WTC11 (cell line): ENCODE data around the gene PUSL1. TPM values are rescaled to one million over a fixed set of nuclear protein-coding genes. Genes with fewer than 3 reads are reported as not detected.

Source experiments
- ATAC-seq: fragments of 200-7000 bp; cut with Tn5 transposase; 2 replicates; pipeline ENCODE4 v1.10.0; 2021; ENCODE audit warnings: mild to moderate bottlenecking, moderate library complexity
- CTCF ChIA-PET: fragments of 300-600 bp; sonication (Branson Sonifier 250); formaldehyde crosslinking; loops from one replicate; lab custom pipeline; 2021; ENCODE audit warnings: antibody characterized with exemption; lab: Charles Lee
- POLR2A ChIA-PET: fragments of 350-600 bp; sonication (Branson Sonifier 250); formaldehyde crosslinking; loops from one replicate; lab custom pipeline; 2021; ENCODE audit warnings: antibody characterized with exemption; lab: Charles Lee
- DNase-seq: peaks from one replicate; pipeline ENCODE4 v3.0.0; 2021; ENCODE audit warnings: low spot score
- H3K27ac Mint-ChIP-seq: 2 replicates; pipeline ENCODE4 v1.8.0; 2021; ENCODE audit warnings: mixed read lengths
- H3K27me3 Mint-ChIP-seq: 2 replicates; pipeline ENCODE4 v1.8.0; 2021; ENCODE audit warnings: low read depth, mild to moderate bottlenecking, moderate library complexity, mixed read lengths
- H3K36me3 Mint-ChIP-seq: 2 replicates; pipeline ENCODE4 v1.8.0; 2021; ENCODE audit warnings: mixed read lengths
- H3K4me1 Mint-ChIP-seq: 2 replicates; pipeline ENCODE4 v1.8.0; 2022; ENCODE audit warnings: mixed read lengths
- H3K4me3 Mint-ChIP-seq: 2 replicates; pipeline ENCODE4 v1.8.0; 2021; ENCODE audit warnings: mild to moderate bottlenecking, moderate library complexity, mixed read lengths
- H3K9me3 Mint-ChIP-seq: 2 replicates; pipeline ENCODE4 v1.8.0; 2021; ENCODE audit warnings: mixed read lengths
- CREB1 ChIP-seq: sonication (generic); formaldehyde crosslinking; IDR thresholded peaks from 2 replicates; pipeline ENCODE4 v1.8.0; 2023; ENCODE audit warnings: mild to moderate bottlenecking, missing genetic modification reagents
- CREM ChIP-seq: sonication (generic); formaldehyde crosslinking; IDR thresholded peaks from 2 replicates; pipeline ENCODE4 v1.8.1; 2022; ENCODE audit warnings: mild to moderate bottlenecking, missing genetic modification reagents, moderate library complexity
- FOXK1 ChIP-seq: sonication (generic); formaldehyde crosslinking; IDR thresholded peaks from 2 replicates; pipeline ENCODE4 v1.8.0; 2022; ENCODE audit warnings: mild to moderate bottlenecking, moderate library complexity, missing genetic modification reagents
- GRHL2 ChIP-seq: fragments of 250-450 bp; sonication (Bioruptor Pico); IDR thresholded peaks from 2 replicates; pipeline ENCODE4 v1.8.0; 2022; ENCODE audit warnings: mild to moderate bottlenecking, moderate library complexity; ENCODE audit not compliant: insufficient replicate concordance, severe bottlenecking
- KAT7 ChIP-seq: sonication (generic); formaldehyde crosslinking; IDR thresholded peaks from 2 replicates; pipeline ENCODE4 v1.8.1; 2023; ENCODE audit warnings: missing genetic modification reagents, mild to moderate bottlenecking, borderline replicate concordance
- MYBL2 ChIP-seq: sonication (generic); formaldehyde crosslinking; IDR thresholded peaks from 2 replicates; pipeline ENCODE4 v1.8.1; 2023; ENCODE audit warnings: mild to moderate bottlenecking, moderate library complexity, missing genetic modification reagents
- NFE2L1 ChIP-seq: sonication (generic); formaldehyde crosslinking; IDR thresholded peaks from 2 replicates; pipeline ENCODE4 v1.8.1; 2023; ENCODE audit warnings: missing genetic modification reagents
- PREB ChIP-seq: sonication (generic); formaldehyde crosslinking; IDR thresholded peaks from 2 replicates; pipeline ENCODE4 v1.8.1; 2022; ENCODE audit warnings: mild to moderate bottlenecking, missing genetic modification reagents, moderate library complexity, borderline replicate concordance
- PRRX2 ChIP-seq: fragments of 250-450 bp; sonication (Bioruptor Pico); IDR thresholded peaks from 2 replicates; pipeline ENCODE4 v1.8.0; 2021; ENCODE audit warnings: mild to moderate bottlenecking
- SMAD3 ChIP-seq: sonication (generic); formaldehyde crosslinking; IDR thresholded peaks from 2 replicates; pipeline ENCODE4 v1.8.0; 2022; ENCODE audit warnings: missing genetic modification reagents, mild to moderate bottlenecking, borderline replicate concordance
- TEAD4 ChIP-seq: sonication (generic); formaldehyde crosslinking; IDR thresholded peaks from 2 replicates; pipeline ENCODE4 v1.8.0; 2022; ENCODE audit warnings: mild to moderate bottlenecking, missing genetic modification reagents
- ZNF121 ChIP-seq: sonication (generic); formaldehyde crosslinking; IDR thresholded peaks from 2 replicates; pipeline ENCODE4 v1.8.0; 2023; ENCODE audit warnings: missing genetic modification reagents
- ZNF219 ChIP-seq: sonication (generic); formaldehyde crosslinking; IDR thresholded peaks from 2 replicates; pipeline ENCODE4 v1.8.0; 2023; ENCODE audit warnings: missing genetic modification reagents, mild to moderate bottlenecking, borderline replicate concordance
- ZNF317 ChIP-seq: sonication (generic); formaldehyde crosslinking; IDR thresholded peaks from 2 replicates; pipeline ENCODE4 v1.8.1; 2023; ENCODE audit warnings: low read depth, mild to moderate bottlenecking, moderate library complexity, missing genetic modification reagents, borderline replicate concordance
- ZNF512 ChIP-seq: sonication (generic); formaldehyde crosslinking; IDR thresholded peaks from 2 replicates; pipeline ENCODE4 v1.8.1; 2022; ENCODE audit warnings: missing genetic modification reagents, borderline replicate concordance
- ZNF671 ChIP-seq: fragments of 250-450 bp; sonication (Bioruptor Pico); IDR thresholded peaks from 2 replicates; pipeline ENCODE4 v1.8.0; 2021; ENCODE audit warnings: mild to moderate bottlenecking
- total RNA-seq: library from RNA; stranded (reverse); gene quantifications from 3 replicates; pipeline ENCODE4 v1.2.3, GENCODE V29; 2021
- TF ChIP-seq, protein P1 (sequence below): fragments of 250-450 bp; sonication (Bioruptor Pico); IDR thresholded peaks from 2 replicates; pipeline ENCODE4 v1.9.0; 2021; ENCODE audit warnings: moderate library complexity, mild to moderate bottlenecking, inconsistent platforms, borderline replicate concordance
- TF ChIP-seq, protein P2 (sequence below): sonication (generic); formaldehyde crosslinking; IDR thresholded peaks from 2 replicates; pipeline ENCODE4 v1.8.1; 2023; ENCODE audit warnings: mild to moderate bottlenecking, missing genetic modification reagents
- TF ChIP-seq, protein P3 (sequence below): fragments of 250-450 bp; sonication (Bioruptor Pico); conservative IDR thresholded peaks from 2 replicates; pipeline ENCODE4 v1.9.0; 2021; ENCODE audit warnings: mild to moderate bottlenecking

The PUSL1 gene
- total RNA-seq, 1 experiment from 2014 or later: 51.5 TPM

DNA sequence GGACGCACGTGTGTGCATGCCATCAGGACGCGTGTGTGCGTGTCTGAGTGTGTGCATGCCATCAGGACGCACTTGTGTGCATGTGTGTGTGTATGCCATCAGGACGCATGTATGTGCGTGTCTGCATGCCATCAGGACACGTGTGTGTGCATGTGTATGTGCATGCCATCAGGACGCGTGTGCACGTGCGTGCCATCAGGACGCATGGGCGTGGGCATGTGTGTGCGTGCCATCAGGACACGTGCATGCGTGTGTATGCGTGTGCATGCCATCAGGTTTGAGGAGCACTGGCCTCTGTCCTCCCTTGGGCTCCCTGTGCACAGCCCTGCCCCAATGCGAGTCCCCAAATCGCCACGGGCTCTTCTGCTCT, 49.3 kb upstream of the PUSL1 start:
- DNase-seq: no peak
- Mint-ChIP-seq H3K4me3 (no peak overlapping the region), H3K36me3 (peaks cover 58% of the 10 kb centered on the region), H3K9me3 (no peaks in the 10 kb centered on the region), H3K4me1 (peaks cover 15% of the 10 kb centered on the region), H3K27me3 (no peaks in the 10 kb centered on the region), H3K27ac (peak overlapping the region; percentile 70; the same call in 1 of the 2 replicates)
- ChIA-PET POLR2A (no interaction called here), CTCF (no interaction called here)
- TF ChIP-seq ZNF219 (CRISPR knock-in tag) (no peak), ZNF121 (CRISPR knock-in tag) (0 out of 2 replicates have a peak, but pooled peaks have one; percentile 0)
- ATAC-seq: no peak

DNA sequence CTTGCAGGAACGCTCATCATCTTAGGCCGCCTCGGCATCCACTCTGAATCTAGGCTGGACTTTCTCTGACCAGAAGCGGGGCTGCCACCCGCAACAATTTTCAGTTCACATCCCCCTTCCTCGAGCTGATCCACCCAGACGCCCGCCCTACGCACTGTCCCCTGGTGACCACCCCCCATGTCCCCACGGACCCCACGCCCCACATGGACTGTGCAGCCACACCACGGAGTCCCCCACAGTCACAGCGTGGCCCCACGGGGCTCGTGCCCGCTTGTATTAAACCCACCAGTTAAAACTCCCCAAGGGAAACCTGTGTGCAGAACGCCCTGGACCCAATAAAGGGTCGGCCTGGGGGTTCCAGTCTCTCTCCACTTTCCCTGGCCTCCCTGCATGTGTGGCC, 48.9 kb upstream of the PUSL1 start:
- H3K27ac Mint-ChIP-seq: peak overlapping the region; percentile 81
- DNase-seq: no peak
- no peak for ATAC-seq
- H3K4me1 Mint-ChIP-seq: peaks cover 15% of the 10 kb centered on the region
- H3K4me3 Mint-ChIP-seq: no peak overlapping the region
- TF ChIP-seq NFE2L1 (CRISPR knock-in tag) (no peak), MYBL2 (no peak), TEAD4 (CRISPR knock-in tag) (no peak), CREM (CRISPR knock-in tag) (no peak), ZNF512 (CRISPR knock-in tag) (no peak), ZNF219 (CRISPR knock-in tag) (no peak), SMAD3 (CRISPR knock-in tag) (no peak), FOXK1 (CRISPR knock-in tag) (no peak), ZNF671 (CRISPR knock-in tag) (no peak), GRHL2 (CRISPR knock-in tag) (no peak), CREB1 (no peak), PRRX2 (CRISPR knock-in tag) (no peak), ZNF317 (no peak), KAT7 (CRISPR knock-in tag) (no peak), PREB (CRISPR knock-in tag) (no peak)
- TF ChIP-seq, protein P1, sequence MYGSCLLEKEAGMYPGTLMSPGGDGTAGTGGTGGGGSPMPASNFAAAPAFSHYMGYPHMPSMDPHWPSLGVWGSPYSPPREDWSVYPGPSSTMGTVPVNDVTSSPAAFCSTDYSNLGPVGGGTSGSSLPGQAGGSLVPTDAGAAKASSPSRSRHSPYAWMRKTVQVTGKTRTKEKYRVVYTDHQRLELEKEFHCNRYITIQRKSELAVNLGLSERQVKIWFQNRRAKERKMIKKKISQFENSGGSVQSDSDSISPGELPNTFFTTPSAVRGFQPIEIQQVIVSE: no peak
- TF ChIP-seq, protein P2, sequence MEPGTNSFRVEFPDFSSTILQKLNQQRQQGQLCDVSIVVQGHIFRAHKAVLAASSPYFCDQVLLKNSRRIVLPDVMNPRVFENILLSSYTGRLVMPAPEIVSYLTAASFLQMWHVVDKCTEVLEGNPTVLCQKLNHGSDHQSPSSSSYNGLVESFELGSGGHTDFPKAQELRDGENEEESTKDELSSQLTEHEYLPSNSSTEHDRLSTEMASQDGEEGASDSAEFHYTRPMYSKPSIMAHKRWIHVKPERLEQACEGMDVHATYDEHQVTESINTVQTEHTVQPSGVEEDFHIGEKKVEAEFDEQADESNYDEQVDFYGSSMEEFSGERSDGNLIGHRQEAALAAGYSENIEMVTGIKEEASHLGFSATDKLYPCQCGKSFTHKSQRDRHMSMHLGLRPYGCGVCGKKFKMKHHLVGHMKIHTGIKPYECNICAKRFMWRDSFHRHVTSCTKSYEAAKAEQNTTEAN (CRISPR knock-in tag): no peak
- TF ChIP-seq, protein P3, sequence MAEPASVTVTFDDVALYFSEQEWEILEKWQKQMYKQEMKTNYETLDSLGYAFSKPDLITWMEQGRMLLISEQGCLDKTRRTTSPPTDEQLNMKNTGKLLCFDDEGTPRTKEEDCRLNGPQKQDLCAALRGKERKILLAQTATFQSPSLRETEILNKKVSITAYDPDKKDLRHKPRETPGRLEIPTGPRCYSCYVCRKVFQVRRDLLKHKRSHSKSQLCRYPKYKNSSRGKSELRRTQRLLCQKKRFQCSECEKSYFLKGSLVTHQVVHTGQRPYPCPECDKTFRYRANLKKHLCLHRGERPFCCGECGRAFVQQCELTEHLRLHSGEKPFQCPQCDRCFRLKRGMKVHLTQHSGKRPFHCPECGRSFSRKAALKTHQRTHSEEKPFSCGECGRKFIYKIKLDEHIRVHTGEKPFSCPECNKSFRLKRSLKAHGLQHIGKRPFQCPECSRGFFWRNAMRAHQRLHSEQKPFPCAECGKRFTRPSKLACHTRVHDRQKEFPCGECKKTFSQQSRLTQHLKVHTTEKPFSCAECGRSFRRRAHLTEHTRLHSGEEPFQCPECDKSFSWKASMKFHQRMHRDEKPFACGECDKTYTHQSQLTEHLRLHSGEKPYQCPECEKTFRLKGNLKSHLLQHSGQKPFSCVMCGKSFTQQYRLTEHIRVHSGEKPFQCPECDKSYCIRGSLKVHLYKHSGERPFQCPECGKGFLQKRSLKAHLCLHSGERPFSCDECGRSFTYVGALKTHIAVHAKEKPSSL: no peak
- H3K36me3 Mint-ChIP-seq: peaks cover 60% of the 10 kb centered on the region
- POLR2A ChIA-PET: no interaction called here
- no peaks in the 10 kb centered on the region for H3K9me3 Mint-ChIP-seq
- CTCF ChIA-PET: no interaction called here
- no peaks in the 10 kb centered on the region for H3K27me3 Mint-ChIP-seq
